Measurements from ENCODE around the gene FARS2.

GRCh38 chr6:5736016-5736738, 474.9 kb downstream of the FARS2 start:
- TF ChIP-seq CTCF (IDR thresholded peaks at IDR 0.05; ENCODE audit: low read depth, low read length) (no peak), EZH2phosphoT487 (IDR thresholded peaks at IDR 0.05; ENCODE audit: low read depth) (no peak)

Data from OCI-LY3 (cell line).